M059J (cell line): ENCODE data around the gene NSRP1. TPM values are rescaled to one million over a fixed set of nuclear protein-coding genes. Genes with fewer than 3 reads are reported as not detected.
A peak's percentile ranks its signal among the peaks of the same experiment; 100 is the strongest.
"Not testable (repeated sequence)": the region's sequence is repeated elsewhere in the genome, so short reads cannot be mapped to it uniquely, and the experiment has no call there.

Experiments
- DNase-seq: peaks from one replicate; pipeline ENCODE4 v3.0.0-alpha.2; 2012; ENCODE audit warnings: low read depth
- total RNA-seq: library from RNA; depleted of rRNA; stranded (reverse); fragments of >200 nt; shearing (Covaris generic); gene quantifications from 2 replicates; pipeline ENCODE4 v1.2.3, GENCODE V29; 2014

NSRP1 gene
- total RNA-seq, 1 experiment from 2014 or later, result 8.7 TPM

- no peak for DNase-seq
Measured at GRCh38 chr17:30187573-30187972, 71.0 kb downstream of the NSRP1 start.

DNA sequence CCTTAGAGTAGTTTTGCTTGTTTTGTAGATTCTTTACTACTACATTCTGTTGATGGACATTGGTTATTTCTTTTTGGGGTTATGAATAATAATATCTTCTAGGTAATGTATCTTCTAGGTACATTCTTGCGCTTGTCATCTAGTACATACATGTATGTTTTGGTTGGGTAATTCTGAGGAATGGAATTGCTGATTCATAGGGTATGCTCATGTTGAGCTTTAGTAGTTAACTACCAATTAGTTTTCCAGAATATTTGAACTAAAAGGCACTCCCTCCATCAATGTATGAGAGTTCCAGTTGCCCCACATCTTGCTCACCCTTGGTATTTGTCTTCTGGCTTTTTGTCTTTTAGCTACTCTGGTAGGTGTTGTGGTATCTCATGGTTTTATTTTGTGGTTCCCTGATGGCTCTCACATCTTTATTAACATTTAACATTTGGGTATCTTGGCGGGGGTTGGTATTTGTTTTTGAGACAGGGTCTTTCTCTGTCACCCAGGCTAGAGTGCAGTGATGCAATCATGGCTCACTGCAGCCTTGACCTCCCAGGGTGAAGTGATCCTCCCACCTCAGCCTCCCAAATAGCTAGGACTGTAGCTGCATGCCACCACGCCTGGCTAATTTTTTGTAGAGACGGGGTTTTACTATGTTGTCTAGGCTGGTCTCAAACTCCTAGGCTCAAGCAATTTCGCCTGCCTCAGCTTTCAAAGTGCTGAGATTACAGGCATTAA is 71.8 kb downstream of the NSRP1 start:
- DNase-seq, result no peak

GRCh38 chr17:30191072-30191471 is 74.5 kb downstream of the NSRP1 start:
- no peak for DNase-seq

GRCh38 chr17:30196504-30196903 is 79.9 kb downstream of the NSRP1 start:
- DNase-seq, result no peak

GRCh38 chr17:30197416-30197815 is 80.8 kb downstream of the NSRP1 start:
- no peak for DNase-seq

DNA sequence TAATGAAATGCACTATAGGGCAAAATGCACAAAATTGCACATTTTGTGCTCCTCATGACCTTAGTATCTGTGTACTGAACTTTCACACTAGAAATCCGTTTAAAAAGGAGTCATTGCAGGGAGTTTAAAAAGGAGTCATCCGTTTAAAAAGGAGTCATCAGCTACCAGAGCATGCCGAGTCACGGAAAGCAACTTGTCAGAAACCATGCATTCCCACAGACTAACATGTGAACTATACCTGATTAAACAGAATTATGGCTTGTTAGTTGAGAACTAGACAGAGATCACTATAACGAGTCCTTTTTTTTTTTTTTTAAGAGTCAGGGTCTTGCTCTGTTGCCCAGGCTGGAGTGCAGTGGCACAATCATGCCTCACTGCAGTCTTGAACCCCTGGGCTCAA is 83.0 kb downstream of the NSRP1 start:
- no peak for DNase-seq

DNA sequence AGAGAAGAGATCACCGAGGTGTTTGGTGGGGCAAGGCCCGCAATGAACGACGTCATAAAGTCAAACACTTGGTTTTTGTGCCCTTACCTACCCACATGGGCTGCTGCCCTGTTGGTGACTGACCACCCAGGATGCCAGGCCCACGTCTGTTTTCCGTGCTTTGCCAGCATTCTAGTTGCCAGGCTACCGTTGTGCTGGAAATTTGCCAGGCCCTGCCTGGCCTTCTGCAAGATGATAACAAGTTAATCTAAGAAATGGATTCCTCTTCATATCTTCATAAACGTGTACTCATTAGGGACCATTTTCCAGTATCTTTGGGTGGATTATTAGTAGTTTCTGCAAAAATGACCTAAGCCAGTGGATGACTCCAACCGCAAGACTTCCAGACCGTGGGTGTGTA is 83.5 kb downstream of the NSRP1 start:
- DNase-seq, result no peak

DNA sequence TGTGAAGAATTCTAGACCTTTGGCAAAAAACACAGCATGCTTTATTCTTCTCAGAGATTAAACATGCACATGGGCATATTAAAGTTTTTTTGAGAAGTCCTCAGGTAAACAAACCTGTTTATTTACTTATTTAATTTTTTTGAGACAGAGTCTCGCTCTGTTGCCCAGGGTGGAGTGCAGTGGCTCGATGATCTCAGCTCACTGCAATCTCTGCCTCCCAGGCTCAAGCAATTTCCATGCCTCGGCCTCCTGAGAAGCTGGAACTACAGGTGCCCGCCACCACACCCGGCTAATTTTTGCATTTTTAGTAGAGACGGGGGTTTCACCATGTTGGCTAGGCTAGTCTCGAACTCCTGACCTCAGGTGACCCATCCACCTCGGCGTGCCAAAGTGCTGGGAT is 84.0 kb downstream of the NSRP1 start:
- DNase-seq, result not testable (repeated sequence)

DNA sequence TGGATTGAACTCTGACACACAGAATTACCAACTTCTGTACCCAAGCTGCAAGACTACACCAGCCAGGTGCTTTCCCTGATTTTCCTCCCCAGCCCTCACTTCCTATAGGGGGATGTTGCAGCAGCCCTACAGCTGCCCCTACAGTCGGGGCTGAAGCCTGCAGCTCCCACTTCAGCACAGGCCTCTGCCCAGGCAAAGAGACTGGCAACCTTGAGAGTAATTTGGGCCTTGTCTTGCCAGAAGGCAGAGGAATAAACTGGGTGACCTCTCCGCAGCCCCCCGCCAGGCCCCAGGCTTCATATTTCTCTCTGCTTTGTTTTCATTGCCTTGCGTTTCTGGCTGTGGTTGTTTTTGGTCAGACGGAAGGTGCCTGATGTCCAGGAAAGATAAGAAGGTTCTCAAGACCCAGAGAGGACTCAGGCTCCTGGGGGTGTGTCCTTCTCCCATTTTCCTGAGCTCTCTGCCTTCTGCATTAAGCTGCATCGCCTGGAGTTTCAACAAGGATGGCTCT is 86.9 kb downstream of the NSRP1 start:
- DNase-seq, result no peak

DNA sequence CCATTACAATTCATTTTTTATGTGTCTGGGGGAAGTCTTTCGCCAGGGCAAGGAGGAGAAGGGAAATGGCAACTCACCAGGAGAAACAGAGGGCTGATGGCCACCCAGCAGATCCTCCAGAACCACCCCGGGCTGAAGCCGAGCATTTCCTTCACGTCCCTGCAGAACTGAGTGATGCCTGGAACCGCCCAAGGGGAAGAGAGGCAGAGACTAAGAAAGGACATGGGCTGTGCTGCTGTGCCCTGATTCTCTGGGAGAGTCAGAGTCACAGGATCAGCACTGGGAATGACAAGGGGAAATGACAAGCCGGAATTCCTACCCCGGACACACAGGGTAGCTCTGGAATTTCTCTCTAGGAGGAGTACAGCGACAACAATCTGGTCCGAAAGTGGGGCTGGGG is 91.0 kb downstream of the NSRP1 start:
- DNase-seq, result no peak

DNA sequence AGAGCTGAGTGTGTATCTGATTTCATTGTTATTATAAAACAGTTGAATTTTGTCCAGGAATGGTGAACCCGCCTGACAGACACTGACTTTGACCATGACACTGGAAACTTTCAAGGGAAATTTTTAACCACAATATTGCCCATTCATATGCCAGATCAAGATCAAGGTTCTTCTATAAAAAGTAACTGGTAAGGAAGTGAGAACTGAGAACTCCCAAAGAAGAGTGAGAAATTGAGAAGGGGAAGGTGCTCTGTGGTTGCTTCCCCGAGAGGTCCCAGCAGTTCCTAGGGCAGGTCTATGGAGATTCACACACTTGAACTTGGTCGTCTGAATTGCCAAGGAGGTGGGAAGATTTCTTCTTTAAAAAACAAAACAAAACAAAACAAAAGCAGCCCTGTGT is 91.6 kb downstream of the NSRP1 start:
- DNase-seq, result peak; percentile 40

DNA sequence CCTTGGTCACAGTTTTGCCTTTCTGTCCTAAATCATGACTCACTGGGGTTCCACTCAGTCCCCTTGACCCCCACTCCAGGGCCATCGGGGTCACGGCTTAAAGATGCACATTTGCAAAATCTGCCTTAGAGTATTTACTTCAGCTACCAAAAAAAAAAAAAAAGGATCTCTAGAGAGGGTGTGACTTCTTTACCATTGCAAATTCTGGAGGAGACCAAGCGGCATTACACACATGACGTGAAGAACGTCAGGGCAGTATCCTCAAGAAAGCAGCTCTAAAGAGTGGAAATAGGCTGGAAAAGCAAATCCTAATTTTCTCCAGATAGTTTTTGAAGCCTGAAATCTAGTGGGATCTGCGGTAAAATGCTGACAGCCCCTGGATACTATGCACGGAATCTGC is 93.3 kb downstream of the NSRP1 start:
- DNase-seq, result no peak

GRCh38 chr17:30210366-30210765 is 93.8 kb downstream of the NSRP1 start:
- no peak for DNase-seq

- DNase-seq, result no peak
Measured at GRCh38 chr17:30210901-30211300, 94.3 kb downstream of the NSRP1 start.

- no peak for DNase-seq
Measured at GRCh38 chr17:30211371-30211770, 94.8 kb downstream of the NSRP1 start.

GRCh38 chr17:30212750-30213149 is 96.1 kb downstream of the NSRP1 start:
- DNase-seq, result no peak

DNA sequence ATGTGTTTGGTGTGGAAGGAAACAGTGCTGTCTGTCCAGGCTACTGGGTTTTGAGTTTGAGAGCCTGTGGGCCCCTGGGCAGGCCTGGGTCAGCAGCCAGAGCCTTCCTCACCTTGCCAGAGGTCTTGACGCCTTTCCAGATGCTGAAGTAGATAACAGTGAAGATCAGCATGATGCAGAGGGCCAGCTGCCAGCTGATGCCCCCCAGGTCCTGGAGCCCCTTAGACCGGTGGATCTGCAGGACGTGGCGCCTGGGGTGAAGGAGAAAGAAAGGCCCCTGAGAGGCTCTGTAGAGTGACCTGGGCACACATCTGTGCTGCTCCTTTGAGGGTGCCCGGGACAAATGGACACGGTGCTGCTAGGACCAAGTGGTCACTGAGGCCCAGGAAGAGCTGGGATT is 100.4 kb downstream of the NSRP1 start:
- no peak for DNase-seq

DNA sequence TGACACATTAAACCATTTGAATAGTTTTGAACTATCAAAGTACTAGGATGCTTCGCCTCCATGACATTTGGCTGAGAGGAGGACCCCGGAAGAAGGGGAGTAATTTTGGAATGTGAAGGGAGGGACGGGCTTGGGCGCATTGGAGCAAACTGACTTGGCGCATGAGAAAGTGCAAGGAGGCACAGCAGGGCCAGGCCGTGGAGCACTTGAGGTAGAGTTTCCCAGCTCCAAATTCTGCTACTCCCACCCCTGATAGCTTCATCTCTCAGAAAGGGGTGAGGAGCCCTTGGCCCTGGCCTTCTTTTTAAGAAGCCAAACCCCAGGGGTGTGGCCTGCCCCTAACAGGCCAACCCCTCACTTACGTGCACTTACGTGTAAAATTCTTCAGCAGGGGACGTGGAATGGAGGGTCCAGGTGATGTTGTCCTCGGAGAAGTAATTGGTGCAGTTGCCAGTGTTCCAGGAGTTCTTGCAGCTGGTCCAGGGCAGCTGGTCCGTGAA is 101.2 kb downstream of the NSRP1 start:
- DNase-seq, result no peak

- no peak for DNase-seq
Measured at GRCh38 chr17:30218799-30219198, 102.2 kb downstream of the NSRP1 start.

DNA sequence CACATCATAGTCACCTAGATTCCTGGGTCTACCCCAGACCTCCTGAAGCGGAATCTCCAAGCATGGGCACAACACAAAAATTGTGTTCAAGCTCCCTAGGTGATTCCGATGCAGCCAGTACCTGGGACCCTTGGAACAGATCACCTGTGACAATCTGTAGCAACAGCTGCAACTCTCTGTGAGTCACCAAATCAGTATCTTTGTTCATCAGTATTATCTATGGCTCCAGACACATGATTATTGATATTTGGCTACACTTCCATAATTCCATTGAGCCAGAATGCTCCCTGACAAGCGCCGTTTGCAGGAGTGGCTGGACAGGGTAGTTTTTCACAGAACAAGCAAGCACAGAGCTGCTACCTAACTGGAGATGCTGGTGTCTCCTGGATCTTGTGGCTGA is 102.7 kb downstream of the NSRP1 start:
- DNase-seq, result no peak

- no peak for DNase-seq
Measured at GRCh38 chr17:30219833-30220232, 103.2 kb downstream of the NSRP1 start.

DNA sequence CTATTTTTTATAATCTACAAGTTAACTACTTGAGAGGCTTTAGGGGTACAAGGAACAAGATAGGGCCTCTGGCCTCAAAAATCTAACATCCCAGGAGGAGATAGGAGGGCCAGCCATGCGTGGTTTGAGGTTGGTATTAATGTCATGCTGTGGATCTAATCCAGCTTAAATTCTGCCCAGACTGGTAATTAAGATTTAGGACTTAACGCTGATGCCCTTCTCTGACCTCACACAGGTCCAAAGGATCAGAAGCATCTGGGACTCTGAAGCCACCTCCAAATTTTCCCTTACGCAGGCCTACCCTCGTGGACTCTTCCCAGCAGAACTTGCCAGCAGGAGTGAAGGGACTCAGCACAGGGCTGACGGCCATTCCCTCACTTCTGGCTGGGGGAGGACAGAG is 103.8 kb downstream of the NSRP1 start:
- DNase-seq, result no peak

DNA sequence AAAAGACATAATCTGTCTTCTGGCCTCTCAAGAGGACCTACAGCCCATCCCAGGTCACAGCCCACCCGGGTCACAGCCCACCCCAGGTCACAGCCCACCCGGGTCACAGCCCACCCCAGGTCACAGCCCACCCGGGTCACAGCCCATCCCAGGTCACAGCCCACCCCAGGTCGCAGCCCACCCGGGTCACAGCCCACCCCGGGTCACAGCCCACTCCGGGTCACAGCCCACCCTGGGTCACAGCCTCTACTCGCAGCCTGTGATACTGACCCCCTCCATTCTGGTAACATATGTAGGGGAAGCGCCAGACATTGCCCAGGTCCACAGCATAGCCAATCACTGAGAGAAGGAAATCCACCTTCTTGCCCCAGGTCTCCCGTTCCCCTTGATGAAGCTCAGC is 104.7 kb downstream of the NSRP1 start:
- DNase-seq, result no peak

GRCh38 chr17:30222251-30222650 is 105.6 kb downstream of the NSRP1 start:
- no peak for DNase-seq
